Neutrophil (primary cell): Measurements from ENCODE around the gene NDC80.

Source experiments
- H3K27ac ChIP-seq: fragments of 200-600 bp; sonication (generic); 2 replicates; pipeline ENCODE4 v1.5.1; 2016; ENCODE audit warnings: mild to moderate bottlenecking, moderate library complexity
- H3K27me3 ChIP-seq: fragments of 200-600 bp; sonication (generic); 2 replicates; pipeline ENCODE4 v1.6.0; 2016; ENCODE audit warnings: mild to moderate bottlenecking
- H3K36me3 ChIP-seq: fragments of 200-600 bp; sonication (generic); 2 replicates; pipeline ENCODE4 v1.5.1; 2017
- H3K4me1 ChIP-seq, 2 experiments: fragments of 200-600 bp in 1 of 2; sonication (generic) in 1 of 2; 1 replicate in 1 of 2; 2 replicates in 1 of 2; pipeline versions ENCODE4 v1.5.1 to v1.6.1; 2013 to 2016; ENCODE audit warnings: low read depth in 1 of 2, low read length in 1 of 2, mild to moderate bottlenecking in 1 of 2, moderate library complexity in 1 of 2; ENCODE audit not compliant: control insufficient read depth in 1 of 2, insufficient read depth in 1 of 2
- H3K4me3 ChIP-seq, 2 experiments: fragments of 200-600 bp in 1 of 2; sonication (generic) in 1 of 2; 1 replicate in 1 of 2; 2 replicates in 1 of 2; pipeline ENCODE4 v1.5.1; 2013 to 2016; ENCODE audit warnings: low read depth in 1 of 2, low read length in 1 of 2, mild to moderate bottlenecking in 1 of 2, moderate library complexity in 1 of 2
- H3K9me3 ChIP-seq: fragments of 200-600 bp; sonication (generic); 2 replicates; pipeline ENCODE4 v1.5.1; 2016
- CTCF ChIP-seq: fragments of 200-600 bp; sonication (generic); IDR thresholded peaks from 2 replicates; pipeline ENCODE4 v1.5.1; 2016; ENCODE audit warnings: antibody characterized with exemption

NDC80 gene

GRCh38 chr18:2653467-2653866, 82.1 kb downstream of the NDC80 start:
- Histone ChIP-seq H3K4me3 (peak overlapping the region; percentile 94 to 97), H3K36me3 (peaks cover 7% of the 10 kb centered on the region), H3K9me3 (no peaks in the 10 kb centered on the region), H3K27ac (peak overlapping the region; percentile 100), H3K27me3 (no peaks in the 10 kb centered on the region), H3K4me1 (peaks cover 65 to 69% of the 10 kb centered on the region in 2 experiments)
- no peak for TF ChIP-seq CTCF

- H3K4me1 ChIP-seq, result peaks cover 68 to 72% of the 10 kb centered on the region in 2 experiments
- H3K9me3 ChIP-seq, result no peaks in the 10 kb centered on the region
- H3K27ac ChIP-seq, result peak overlapping the region; percentile 100
- TF ChIP-seq CTCF, result no peak
- H3K27me3 ChIP-seq, result no peaks in the 10 kb centered on the region
- peak overlapping the region; percentile 94 to 97 for H3K4me3 ChIP-seq
- peaks cover 15% of the 10 kb centered on the region for H3K36me3 ChIP-seq
Observed at GRCh38 chr18:2654169-2654927, 83.0 kb downstream of the NDC80 start.

- Histone ChIP-seq H3K4me3 (peak overlapping the region; percentile 94 to 97), H3K4me1 (peaks cover 68 to 72% of the 10 kb centered on the region in 2 experiments), H3K27me3 (no peaks in the 10 kb centered on the region), H3K27ac (peak overlapping the region; percentile 100), H3K36me3 (peaks cover 18% of the 10 kb centered on the region), H3K9me3 (no peaks in the 10 kb centered on the region)
- TF ChIP-seq CTCF, result no peak
Observed at GRCh38 chr18:2654928-2655177, 83.5 kb downstream of the NDC80 start.

- no peaks in the 10 kb centered on the region for H3K27me3 ChIP-seq
- peak within 1 kb of the TSS; percentile 94 to 97 for H3K4me3 ChIP-seq
- H3K9me3 ChIP-seq, result no peaks in the 10 kb centered on the region
- H3K4me1 ChIP-seq, result peaks cover 68 to 72% of the 10 kb centered on the region in 2 experiments
- H3K36me3 ChIP-seq, result peaks cover 21% of the 10 kb centered on the region
- H3K27ac ChIP-seq, result peak within 1 kb of the TSS; percentile 100
- TF ChIP-seq CTCF, result peak; percentile 52
Observed at GRCh38 chr18:2655178-2655953, 84.0 kb downstream of the NDC80 start, which contains the start of gene SMCHD1. Gene SMCHD1 (plus strand): TSS chr18:2655726. CDS start chr18:2656076, 350 bp downstream.

- Histone ChIP-seq H3K9me3 (no peaks in the 10 kb centered on the region), H3K4me3 (peak overlapping the region; percentile 94 to 97), H3K27ac (peak overlapping the region; percentile 100), H3K27me3 (no peaks in the 10 kb centered on the region), H3K4me1 (peaks cover 68 to 71% of the 10 kb centered on the region in 2 experiments), H3K36me3 (peaks cover 25% of the 10 kb centered on the region)
- peak; percentile 7 for TF ChIP-seq CTCF
Observed at GRCh38 chr18:2655954-2656236, 84.5 kb downstream of the NDC80 start.
